GM19043 (cell line): Measurements from ENCODE around the gene FAM227A.
"Not testable (repeated sequence)": the region's sequence is repeated elsewhere in the genome, so short reads cannot be mapped to it uniquely, and the experiment has no call there.

ENCODE experiments used
- ATAC-seq: cut with Tn5 transposase; IDR thresholded peaks from one replicate; pipeline ENCODE4 v1.9.1; 2021; ENCODE audit warnings: low read depth; ENCODE audit not compliant: unreplicated experiment

The FAM227A gene

GRCh38 chr22:38612217-38613006 is 43.8 kb downstream of the FAM227A start:
- no peak for ATAC-seq

DNA sequence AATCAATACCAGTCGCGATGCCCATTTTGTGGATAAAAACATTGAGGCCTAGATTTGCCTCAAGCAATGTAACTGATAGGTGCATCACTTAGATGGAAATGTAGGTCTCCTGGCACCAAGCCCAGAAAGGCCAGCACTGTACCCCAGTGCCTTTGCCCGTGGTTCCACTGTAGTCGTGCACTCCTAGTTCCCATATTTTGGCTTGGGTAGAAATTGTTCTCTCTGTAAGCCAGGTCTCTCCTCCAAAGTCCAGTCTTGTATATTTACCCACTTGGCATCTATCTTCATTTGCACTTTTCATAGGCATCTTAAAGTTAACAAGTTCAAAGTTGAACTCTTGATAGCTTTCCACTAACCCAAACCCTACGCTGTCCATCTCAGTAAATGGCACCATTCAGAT is 44.6 kb downstream of the FAM227A start:
- ATAC-seq = no peak

DNA sequence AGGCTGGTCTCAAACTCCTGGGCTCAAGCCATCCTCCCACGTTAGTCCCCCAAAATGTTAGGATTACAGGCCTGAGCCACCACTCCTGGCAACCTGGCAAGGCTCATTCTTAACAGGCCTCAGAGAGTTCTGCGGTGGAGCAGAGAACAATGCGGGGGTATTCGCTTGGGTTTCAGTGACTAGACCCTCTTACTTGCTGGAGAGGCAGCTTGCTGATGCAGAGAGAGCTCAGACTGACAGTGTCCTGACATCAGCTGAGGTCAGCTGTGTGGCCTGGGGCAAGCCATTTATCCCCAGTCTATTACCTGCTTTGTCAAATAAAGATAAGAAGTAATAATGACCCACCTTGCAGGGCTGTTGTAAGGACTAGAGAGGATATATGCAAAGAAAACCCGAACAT is 46.0 kb downstream of the FAM227A start:
- ATAC-seq = no peak

GRCh38 chr22:38608992-38609750 is 47.0 kb downstream of the FAM227A start:
- ATAC-seq = no peak

- no peak for ATAC-seq
Observed at GRCh38 chr22:38607680-38608079, 48.5 kb downstream of the FAM227A start.

- no peak for ATAC-seq
Observed at GRCh38 chr22:38602166-38602565, 54.0 kb downstream of the FAM227A start.

GRCh38 chr22:38601221-38601764 is 54.9 kb downstream of the FAM227A start:
- no peak for ATAC-seq

DNA sequence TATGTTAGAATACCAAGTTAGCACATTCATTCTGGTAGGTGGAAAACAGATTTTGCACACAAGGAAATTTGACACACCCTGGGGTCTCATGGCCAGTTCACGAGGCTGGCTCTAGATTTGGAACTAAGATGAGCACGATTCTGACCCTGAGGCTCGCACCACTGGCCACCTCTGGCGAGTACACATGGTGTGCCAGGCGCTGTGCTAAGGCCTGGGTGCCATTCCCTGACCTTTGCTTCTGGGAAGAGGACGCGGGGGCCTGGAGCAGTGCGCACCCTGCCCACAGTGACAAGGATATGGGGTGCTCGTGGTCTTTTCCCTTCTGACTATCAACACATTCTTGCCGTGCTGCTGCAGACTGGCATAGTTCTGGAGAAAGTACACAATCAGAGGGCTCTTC is 56.7 kb downstream of the FAM227A start:
- no peak for ATAC-seq

DNA sequence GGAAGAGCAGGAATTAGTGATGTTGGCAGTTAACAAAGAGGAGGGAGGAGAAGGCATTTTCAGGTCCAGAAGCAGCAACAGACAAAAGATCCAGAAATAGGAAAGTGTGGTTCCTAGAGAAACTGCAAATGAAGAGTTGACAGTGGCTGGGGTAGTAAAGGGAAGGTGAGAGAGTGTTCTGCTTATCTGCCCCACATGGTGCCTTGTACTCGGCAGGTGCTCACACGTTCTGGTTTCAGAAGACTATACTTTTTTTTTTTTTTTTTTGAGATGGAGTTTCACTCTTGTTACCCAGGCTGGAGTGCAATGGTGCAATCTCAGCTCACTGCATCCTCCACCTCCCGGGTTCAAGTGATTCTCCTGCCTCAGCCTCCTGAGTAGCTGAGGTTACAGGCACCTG is 73.3 kb downstream of the FAM227A start:
- ATAC-seq = not testable (repeated sequence)

GRCh38 chr22:38578505-38578904 is 77.7 kb downstream of the FAM227A start:
- no peak for ATAC-seq

- no peak for ATAC-seq
Observed at GRCh38 chr22:38572065-38572464, 84.1 kb downstream of the FAM227A start.

DNA sequence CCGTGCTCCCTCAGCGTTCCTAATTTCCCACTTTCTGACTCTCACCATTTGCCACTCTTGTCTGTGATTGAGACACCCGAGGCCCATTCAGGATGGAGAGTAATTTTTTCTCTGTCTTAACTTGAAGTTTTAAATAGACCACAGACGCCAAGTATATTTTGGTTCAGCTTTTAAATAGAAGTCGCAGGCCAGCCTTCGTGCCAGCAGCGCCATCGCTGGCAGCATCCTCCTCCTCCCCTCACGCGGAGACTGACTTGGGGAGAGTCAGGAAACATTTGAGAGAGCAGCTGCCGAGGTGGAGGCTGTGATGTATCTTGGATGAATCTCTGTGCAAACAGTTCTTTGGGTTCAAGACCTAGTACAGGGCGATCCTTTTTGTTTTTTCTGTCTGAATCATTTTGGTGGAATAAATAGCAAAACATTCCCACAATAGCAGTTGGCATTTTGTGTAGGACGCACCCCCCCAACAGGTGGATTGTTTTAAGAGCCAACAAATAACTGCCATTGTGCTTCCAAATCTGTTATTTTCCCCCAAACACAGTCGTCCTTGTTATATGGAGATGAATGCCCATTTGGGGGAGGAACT is 85.3 kb downstream of the FAM227A start:
- no peak for ATAC-seq

DNA sequence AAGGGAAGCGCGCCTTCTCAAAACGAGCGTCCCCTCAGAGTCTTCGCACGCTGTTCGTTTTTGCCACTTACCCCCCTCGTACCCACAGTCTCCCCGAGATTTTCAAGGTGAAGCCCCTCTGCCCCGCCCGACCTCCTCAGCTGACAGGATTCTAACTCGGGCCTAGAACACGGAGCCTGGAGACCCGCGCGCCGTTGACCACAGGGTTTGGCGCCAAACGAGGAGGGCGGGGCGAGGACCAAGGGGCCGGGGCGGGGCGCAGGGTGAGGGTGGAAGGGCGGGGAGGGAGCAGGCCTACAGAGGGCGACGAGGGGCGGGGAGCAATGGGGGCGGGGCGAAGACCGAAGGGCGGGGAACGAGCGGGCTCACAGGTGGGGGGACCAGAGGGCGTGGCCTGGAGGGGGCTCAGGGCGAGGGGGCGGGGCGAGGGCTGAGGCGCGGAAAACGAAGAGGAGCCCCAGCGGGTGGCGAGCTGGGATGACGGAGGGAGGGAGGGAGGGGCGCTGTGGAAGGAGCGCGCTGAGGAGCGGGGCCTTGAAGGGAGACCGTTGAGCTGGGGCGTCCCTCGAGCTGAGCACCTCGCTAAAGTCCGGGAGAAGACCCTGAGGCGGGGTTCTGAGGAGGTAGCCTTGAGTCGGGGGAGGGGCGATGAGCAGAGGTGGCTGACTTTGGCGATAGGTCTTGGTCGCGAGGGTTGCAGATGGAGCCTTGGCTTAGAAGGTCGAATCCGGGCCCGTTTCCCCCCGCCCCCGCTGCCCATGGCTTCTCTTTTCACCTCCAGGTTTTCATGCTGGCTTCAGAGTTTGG is 86.0 kb downstream of the FAM227A start, which contains the start of gene DMC1:
Gene DMC1, minus strand, starts transcription at position 212 of the 807 bp plus-strand sequence. CDS start 1,927 bp downstream, outside the sequence.
- ATAC-seq = no peak

- ATAC-seq = no peak
Observed at GRCh38 chr22:38569181-38569971, 86.8 kb downstream of the FAM227A start.

DNA sequence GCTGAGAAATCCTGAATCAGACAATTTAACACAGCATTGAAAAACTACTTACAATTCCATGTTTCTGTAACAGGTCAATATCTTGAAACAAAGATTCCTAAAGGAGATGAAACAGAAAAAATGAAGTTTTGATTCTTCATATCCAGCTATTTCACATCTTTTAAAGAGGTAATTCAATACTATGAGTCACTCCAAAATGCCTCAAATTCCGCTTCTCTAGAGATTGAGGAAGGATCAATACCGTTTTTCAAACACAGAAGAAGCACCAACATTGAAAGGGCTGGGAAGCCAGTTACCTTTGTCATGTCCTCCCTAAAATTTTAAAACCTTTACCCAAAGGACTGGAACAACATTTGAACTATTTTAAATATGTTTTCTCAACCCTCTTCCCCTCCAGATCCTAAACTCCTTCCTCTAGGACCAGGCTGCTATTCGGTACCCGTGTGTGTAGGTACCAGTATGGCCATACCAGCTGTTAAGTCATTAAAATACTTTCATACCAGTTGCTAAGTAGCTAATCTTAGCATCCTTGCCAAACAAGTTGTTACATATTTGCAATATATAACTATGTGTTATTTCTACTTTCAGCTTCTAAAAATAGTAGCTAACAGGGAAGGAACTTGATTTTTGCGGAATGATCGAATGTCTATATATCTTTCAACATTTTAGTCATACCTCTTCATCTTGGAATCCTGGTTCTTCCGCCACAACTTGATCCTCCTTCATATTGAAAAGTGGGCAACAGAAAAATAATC is 88.5 kb downstream of the FAM227A start:
- no peak for ATAC-seq

- no peak for ATAC-seq
Observed at GRCh38 chr22:38566726-38567504, 89.3 kb downstream of the FAM227A start.

DNA sequence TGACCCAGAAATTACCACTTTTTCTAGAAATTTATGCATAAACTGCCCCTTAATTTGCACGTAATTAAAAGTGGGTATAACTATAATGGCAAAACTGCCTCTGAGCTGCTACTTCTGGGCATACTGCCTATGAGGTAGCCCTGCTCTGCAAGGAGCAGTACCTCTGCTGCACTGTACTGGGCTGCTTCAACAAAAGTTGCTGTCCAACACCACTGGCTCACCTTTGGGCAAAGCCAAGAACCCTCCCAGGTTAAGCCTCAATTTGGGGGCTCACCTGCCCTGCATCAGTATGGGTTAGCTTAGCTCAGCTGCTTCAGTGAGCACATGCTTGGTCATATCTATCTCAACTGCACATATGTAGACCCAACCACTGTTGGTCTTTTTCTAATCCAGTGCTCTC is 90.8 kb downstream of the FAM227A start:
- no peak for ATAC-seq

GRCh38 chr22:38564669-38565068 is 91.5 kb downstream of the FAM227A start:
- ATAC-seq = no peak
